SU-DHL-6 (cell line): Measurements from ENCODE around the gene ATG2A.

Experiments used
- H2AFZ ChIP-seq: fragments of 200-600 bp; sonication (generic); 2 replicates; pipeline ENCODE4 v1.6.1; 2014; ENCODE audit warnings: low read depth, mild to moderate bottlenecking, moderate library complexity, mixed read lengths, antibody characterized with exemption, low read length; ENCODE audit not compliant: severe bottlenecking
- H3F3A ChIP-seq: fragments of 200-600 bp; shearing (Covaris generic); 2 replicates; pipeline ENCODE4 v1.6.0; 2016; ENCODE audit warnings: antibody characterized with exemption, mild to moderate bottlenecking; ENCODE audit not compliant: insufficient read depth
- H3K27ac ChIP-seq: fragments of 200-600 bp; sonication (generic); 2 replicates; pipeline ENCODE4 v1.5.1; 2016; ENCODE audit warnings: low read depth, mild to moderate bottlenecking, low read length, moderate library complexity, mixed read lengths
- H3K27me3 ChIP-seq: fragments of 200-600 bp; sonication (generic), shearing (Covaris generic); 2 replicates; pipeline ENCODE4 v1.6.0; 2014; ENCODE audit warnings: mild to moderate bottlenecking, low read length
- H3K36me3 ChIP-seq: fragments of 200-600 bp; sonication (generic); 2 replicates; pipeline ENCODE4 v1.6.1; 2014; ENCODE audit warnings: mild to moderate bottlenecking, low read length, mixed read lengths
- H3K4me2 ChIP-seq: fragments of 300-600, 200-600 bp; shearing (Covaris generic), sonication (generic); 2 replicates; pipeline ENCODE4 v1.6.0; 2014; ENCODE audit warnings: low read length, low read depth, mild to moderate bottlenecking; ENCODE audit not compliant: poor library complexity, severe bottlenecking
- H3K4me3 ChIP-seq: fragments of 200-600 bp; sonication (generic); 2 replicates; pipeline ENCODE4 v1.5.1; 2014; ENCODE audit warnings: antibody characterized with exemption, low read length, mild to moderate bottlenecking, mixed read lengths; ENCODE audit not compliant: insufficient read depth, poor library complexity, severe bottlenecking
- H3K79me2 ChIP-seq: fragments of 200-600 bp; sonication (generic); 2 replicates; pipeline ENCODE4 v1.6.1; 2014; ENCODE audit warnings: mild to moderate bottlenecking, low read length, moderate library complexity; ENCODE audit not compliant: insufficient read depth
- H3K9ac ChIP-seq: fragments of 200-600 bp; sonication (generic); 2 replicates; pipeline ENCODE4 v1.7.0; 2014; ENCODE audit warnings: mild to moderate bottlenecking, low read length
- H3K9me2 ChIP-seq: fragments of 200-600 bp; sonication (generic); replicated peaks from 2 replicates; pipeline ENCODE4 v1.6.1; 2014; ENCODE audit warnings: low read length; ENCODE audit not compliant: insufficient read depth
- H3K9me3 ChIP-seq: fragments of 200-600 bp; sonication (generic); 2 replicates; pipeline ENCODE4 v1.6.1; 2014; ENCODE audit warnings: low read length, mixed read lengths; ENCODE audit not compliant: insufficient read depth
- H4K20me1 ChIP-seq: fragments of 200-600 bp; sonication (generic); 2 replicates; pipeline ENCODE4 v1.6.1; 2014; ENCODE audit warnings: low read depth, mild to moderate bottlenecking, antibody characterized with exemption, low read length, moderate library complexity, mixed read lengths
- CTCF ChIP-seq: fragments of 200-600 bp; sonication (generic); IDR thresholded peaks from one replicate; pipeline ENCODE4 v1.5.1; 2017; ENCODE audit warnings: antibody characterized with exemption, mild to moderate bottlenecking, low read length, moderate library complexity; ENCODE audit not compliant: insufficient read depth, poor library complexity, severe bottlenecking
- EZH2phosphoT487 ChIP-seq: fragments of 200-600 bp; sonication (generic), shearing (Covaris generic); conservative IDR thresholded peaks from 2 replicates; pipeline ENCODE4 v1.6.1; 2018; ENCODE audit warnings: mild to moderate bottlenecking, antibody characterized with exemption, low read length, moderate library complexity, mixed read lengths

ATG2A gene

GRCh38 chr11:64914123-64914522, 2.9 kb downstream of the ATG2A start:
- Histone ChIP-seq H3K27ac (no peak overlapping the region), H3K27me3 (no peaks in the 10 kb centered on the region), H3F3A (peaks cover 6% of the 10 kb centered on the region), H3K79me2 (peaks cover 10% of the 10 kb centered on the region; the same call in 1 of the 2 replicates), H3K9me2 (no peaks in the 10 kb centered on the region), H2AFZ (no peak overlapping the region), H4K20me1 (no peaks in the 10 kb centered on the region), H3K9ac (no peak overlapping the region), H3K9me3 (no peaks in the 10 kb centered on the region), H3K4me2 (no peak overlapping the region), H3K36me3 (no peaks in the 10 kb centered on the region), H3K4me3 (no peak overlapping the region)
- TF ChIP-seq EZH2phosphoT487 = no peak
- no peak for TF ChIP-seq CTCF

DNA sequence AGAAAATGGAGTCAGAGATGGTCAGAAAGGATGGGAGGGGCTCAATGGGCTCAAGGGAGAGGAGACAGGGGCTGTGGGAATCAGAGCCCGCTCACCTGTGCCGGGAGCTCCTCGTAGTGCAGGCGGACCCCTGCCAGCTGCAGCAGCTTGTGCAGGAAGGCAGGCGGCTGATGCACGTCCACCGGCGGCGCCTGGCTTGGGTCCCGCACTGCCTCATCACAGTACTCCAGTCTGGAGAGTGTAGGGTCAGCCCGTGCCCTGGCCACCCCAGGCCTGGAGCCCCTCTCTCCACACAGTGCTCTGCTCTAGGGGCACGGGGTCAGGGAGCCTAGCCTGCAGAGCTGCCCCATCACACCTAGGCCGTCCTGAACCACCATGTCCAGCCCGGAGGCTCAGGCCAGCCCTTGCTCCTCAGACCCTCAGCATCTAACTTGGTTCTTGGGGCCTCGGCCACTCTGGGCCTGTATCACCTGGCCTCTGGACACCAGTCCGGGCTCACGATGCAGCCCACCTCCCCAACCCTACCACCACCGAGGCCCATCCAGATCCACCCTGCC, 3.8 kb downstream of the ATG2A start:
- Histone ChIP-seq H2AFZ (no peak overlapping the region), H3K36me3 (no peaks in the 10 kb centered on the region), H3K79me2 (peaks cover 10% of the 10 kb centered on the region; the same call in 1 of the 2 replicates), H3K27ac (no peak overlapping the region), H3K4me2 (no peak overlapping the region), H3F3A (peaks cover 6% of the 10 kb centered on the region), H3K9me3 (no peaks in the 10 kb centered on the region), H3K4me3 (no peak overlapping the region), H3K9ac (no peak overlapping the region), H3K9me2 (no peaks in the 10 kb centered on the region), H4K20me1 (no peaks in the 10 kb centered on the region), H3K27me3 (no peaks in the 10 kb centered on the region)
- TF ChIP-seq CTCF (no peak), EZH2phosphoT487 (no peak)

GRCh38 chr11:64911689-64912088, 5.3 kb downstream of the ATG2A start:
- Histone ChIP-seq H3F3A (no peaks in the 10 kb centered on the region), H3K79me2 (peaks cover 9% of the 10 kb centered on the region; the same call in 1 of the 2 replicates), H3K9ac (no peak overlapping the region), H4K20me1 (no peaks in the 10 kb centered on the region), H3K4me3 (no peak overlapping the region), H3K27ac (no peak overlapping the region), H3K9me3 (no peaks in the 10 kb centered on the region), H2AFZ (no peak overlapping the region), H3K9me2 (no peaks in the 10 kb centered on the region), H3K4me2 (no peak overlapping the region), H3K27me3 (no peaks in the 10 kb centered on the region), H3K36me3 (no peaks in the 10 kb centered on the region)
- no peak for TF ChIP-seq CTCF
- TF ChIP-seq EZH2phosphoT487 = no peak
